Activated T-cell treated with anti-CD3 and anti-CD28 coated beads, Interleukin-2, amount 50 U/mL, for 4 hours (primary cell): ENCODE results near the gene EGLN3. TPM values are rescaled to one million over a fixed set of nuclear protein-coding genes. Genes with fewer than 3 reads are reported as not detected.

Source experiments
- ATAC-seq, 2 donors: fragments of 200-7000 bp; cut with Tn5 transposase; one replicate each; pipeline ENCODE4 v1.10.0; 2021
- DNase-seq: peaks from one replicate; pipeline ENCODE4 v3.0.0-alpha.2; 2020
- H3K27me3 Mint-ChIP-seq: one replicate; pipeline ENCODE4 v1.8.0; 2021; ENCODE audit warnings: low read depth, mixed read lengths
- H3K36me3 Mint-ChIP-seq: one replicate; pipeline ENCODE4 v1.8.0; 2022; ENCODE audit warnings: mixed read lengths; ENCODE audit not compliant: insufficient read depth
- H3K4me1 Mint-ChIP-seq: one replicate; pipeline ENCODE4 v1.8.0; 2021; ENCODE audit warnings: low read depth, mixed read lengths
- H3K4me3 Mint-ChIP-seq: one replicate; pipeline ENCODE4 v1.8.0; 2021; ENCODE audit warnings: mild to moderate bottlenecking, moderate library complexity, mixed read lengths
- H3K9me3 Mint-ChIP-seq: one replicate; pipeline ENCODE4 v1.8.0; 2021; ENCODE audit warnings: mixed read lengths
- total RNA-seq, 3 donors: library from RNA; stranded (reverse); gene quantifications; one replicate each; pipeline ENCODE4 v1.2.1, GENCODE V29; 2021

The EGLN3 gene
- total RNA-seq, 3 donors from 2014 or later = 2.0 to 2.8 (median 2.4) TPM

GRCh38 chr14:33922125-33922524, 28.7 kb downstream of the EGLN3 start:
- no peaks in the 10 kb centered on the region for H3K9me3 Mint-ChIP-seq
- DNase-seq (no peak), ATAC-seq (no peak)
- no peaks in the 10 kb centered on the region for H3K4me1 Mint-ChIP-seq
- no peaks in the 10 kb centered on the region for H3K27me3 Mint-ChIP-seq
- no peak overlapping the region for H3K4me3 Mint-ChIP-seq
- peaks cover 3% of the 10 kb centered on the region for H3K36me3 Mint-ChIP-seq

GRCh38 chr14:33918256-33918655, 32.6 kb downstream of the EGLN3 start:
- no peak overlapping the region for H3K4me3 Mint-ChIP-seq
- no peaks in the 10 kb centered on the region for H3K27me3 Mint-ChIP-seq
- H3K36me3 Mint-ChIP-seq = peaks cover 2% of the 10 kb centered on the region
- H3K9me3 Mint-ChIP-seq = no peaks in the 10 kb centered on the region
- H3K4me1 Mint-ChIP-seq = peaks cover 1% of the 10 kb centered on the region
- no peak for DNase-seq
- no peak for ATAC-seq

- peaks cover 2% of the 10 kb centered on the region for H3K36me3 Mint-ChIP-seq
- no peak overlapping the region for H3K4me3 Mint-ChIP-seq
- H3K9me3 Mint-ChIP-seq = no peaks in the 10 kb centered on the region
- no peak for DNase-seq
- no peak for ATAC-seq
- H3K27me3 Mint-ChIP-seq = no peaks in the 10 kb centered on the region
- peaks cover 1% of the 10 kb centered on the region for H3K4me1 Mint-ChIP-seq
Observed at GRCh38 chr14:33917661-33918060, 33.2 kb downstream of the EGLN3 start.

- peaks cover 1% of the 10 kb centered on the region for H3K4me1 Mint-ChIP-seq
- H3K9me3 Mint-ChIP-seq = no peaks in the 10 kb centered on the region
- H3K27me3 Mint-ChIP-seq = no peaks in the 10 kb centered on the region
- H3K4me3 Mint-ChIP-seq = no peak overlapping the region
- H3K36me3 Mint-ChIP-seq = no peaks in the 10 kb centered on the region
- DNase-seq (no peak), ATAC-seq (no peak)
Observed at GRCh38 chr14:33916663-33917565, 34.0 kb downstream of the EGLN3 start.

- no peaks in the 10 kb centered on the region for H3K36me3 Mint-ChIP-seq
Observed at GRCh38 chr14:33915682-33916081, 35.2 kb downstream of the EGLN3 start.

GRCh38 chr14:33914676-33915516, 36.0 kb downstream of the EGLN3 start:
- H3K9me3 Mint-ChIP-seq = no peaks in the 10 kb centered on the region
- no peaks in the 10 kb centered on the region for H3K36me3 Mint-ChIP-seq
- ATAC-seq = no peak
- no peaks in the 10 kb centered on the region for H3K27me3 Mint-ChIP-seq
- H3K4me1 Mint-ChIP-seq = peaks cover 1% of the 10 kb centered on the region
- no peak for DNase-seq
- no peak overlapping the region for H3K4me3 Mint-ChIP-seq

More at GRCh38 chr14:33915682-33916081, 35.2 kb downstream of the EGLN3 start:
- ATAC-seq = no peak
- Mint-ChIP-seq H3K9me3 (no peaks in the 10 kb centered on the region), H3K4me1 (peaks cover 1% of the 10 kb centered on the region), H3K27me3 (no peaks in the 10 kb centered on the region), H3K4me3 (no peak overlapping the region)
- no peak for DNase-seq

- Mint-ChIP-seq H3K27me3 (no peaks in the 10 kb centered on the region), H3K4me3 (no peak overlapping the region), H3K9me3 (no peaks in the 10 kb centered on the region), H3K4me1 (no peaks in the 10 kb centered on the region), H3K36me3 (no peaks in the 10 kb centered on the region)
- ATAC-seq (no peak), DNase-seq (no peak)
Observed at GRCh38 chr14:33911046-33911445, 39.8 kb downstream of the EGLN3 start.

- Mint-ChIP-seq H3K9me3 (no peaks in the 10 kb centered on the region), H3K4me1 (no peaks in the 10 kb centered on the region), H3K4me3 (no peak overlapping the region), H3K36me3 (no peaks in the 10 kb centered on the region), H3K27me3 (no peaks in the 10 kb centered on the region)
- DNase-seq (no peak), ATAC-seq (no peak)
Observed at GRCh38 chr14:33910435-33910834, 40.4 kb downstream of the EGLN3 start.

- no peaks in the 10 kb centered on the region for H3K27me3 Mint-ChIP-seq
- H3K36me3 Mint-ChIP-seq = no peaks in the 10 kb centered on the region
- DNase-seq = no peak
- no peak overlapping the region for H3K4me3 Mint-ChIP-seq
- no peak for ATAC-seq
- no peaks in the 10 kb centered on the region for H3K9me3 Mint-ChIP-seq
- no peaks in the 10 kb centered on the region for H3K4me1 Mint-ChIP-seq
Observed at GRCh38 chr14:33909380-33910084, 41.3 kb downstream of the EGLN3 start.

- H3K4me1 Mint-ChIP-seq = no peaks in the 10 kb centered on the region
- ATAC-seq (no peak), DNase-seq (no peak)
- H3K9me3 Mint-ChIP-seq = no peaks in the 10 kb centered on the region
- H3K36me3 Mint-ChIP-seq = no peaks in the 10 kb centered on the region
- H3K4me3 Mint-ChIP-seq = no peak overlapping the region
- H3K27me3 Mint-ChIP-seq = no peaks in the 10 kb centered on the region
Observed at GRCh38 chr14:33908540-33909223, 42.2 kb downstream of the EGLN3 start.

- Mint-ChIP-seq H3K27me3 (no peaks in the 10 kb centered on the region), H3K4me1 (peaks cover 6% of the 10 kb centered on the region), H3K4me3 (no peak overlapping the region), H3K9me3 (no peaks in the 10 kb centered on the region), H3K36me3 (no peaks in the 10 kb centered on the region)
- no peak for ATAC-seq
- DNase-seq = no peak
Observed at GRCh38 chr14:33906968-33907367, 43.9 kb downstream of the EGLN3 start.

GRCh38 chr14:33904609-33905008, 46.3 kb downstream of the EGLN3 start:
- H3K4me3 Mint-ChIP-seq = no peak overlapping the region
- DNase-seq = no peak
- H3K4me1 Mint-ChIP-seq = peaks cover 6% of the 10 kb centered on the region
- no peak for ATAC-seq
- H3K27me3 Mint-ChIP-seq = no peaks in the 10 kb centered on the region
- no peaks in the 10 kb centered on the region for H3K36me3 Mint-ChIP-seq
- no peaks in the 10 kb centered on the region for H3K9me3 Mint-ChIP-seq

- ATAC-seq (no peak), DNase-seq (no peak)
- Mint-ChIP-seq H3K4me1 (peaks cover 6% of the 10 kb centered on the region), H3K36me3 (no peaks in the 10 kb centered on the region), H3K27me3 (no peaks in the 10 kb centered on the region), H3K9me3 (no peaks in the 10 kb centered on the region), H3K4me3 (no peak overlapping the region)
Observed at GRCh38 chr14:33903369-33903768, 47.5 kb downstream of the EGLN3 start.

- DNase-seq = no peak
- Mint-ChIP-seq H3K27me3 (no peaks in the 10 kb centered on the region), H3K36me3 (no peaks in the 10 kb centered on the region), H3K4me1 (peaks cover 6% of the 10 kb centered on the region), H3K9me3 (no peaks in the 10 kb centered on the region), H3K4me3 (no peak overlapping the region)
- ATAC-seq = no peak
Observed at GRCh38 chr14:33902363-33902762, 48.5 kb downstream of the EGLN3 start.
